Measurements from ENCODE around the gene DGKB. TPM values are rescaled to one million over a fixed set of nuclear protein-coding genes. Genes with fewer than 3 reads are reported as not detected.

The DGKB gene
- total and polyA plus RNA-seq, 2 of the 8 experiments (the other 6 are each of a cell fraction or from before 2014, with no cell fraction given), result 1.9 to 2.6 TPM

DNA sequence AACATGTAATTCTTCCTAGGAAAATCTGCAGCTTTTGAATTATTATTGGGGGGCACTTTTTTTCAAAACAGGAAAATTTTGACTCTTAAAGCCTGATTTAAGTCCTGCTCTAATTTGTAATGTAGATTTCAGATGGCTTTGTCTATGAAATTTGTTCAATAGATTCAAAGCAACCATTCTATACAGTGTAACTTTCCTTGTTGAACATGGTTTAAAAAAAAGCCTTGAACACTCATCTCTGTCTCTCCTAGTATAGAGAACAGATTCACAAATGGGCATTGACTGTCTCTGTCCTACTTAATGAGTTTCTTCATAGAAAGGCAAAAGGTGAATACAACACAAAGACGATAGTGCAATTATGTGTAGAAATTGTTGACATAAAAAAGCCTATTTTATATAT, 643.7 kb downstream of the DGKB start:
- Histone ChIP-seq H2BK5ac (ENCODE audit: low read depth, low read length) (no peak overlapping the region), H3K4me1 (replicated peaks in 1 of 4; ENCODE audit: control insufficient read depth in 3 of 4, insufficient read depth in 4 of 4, low read length in 3 of 4) (no peaks in the 10 kb centered on the region), H2BK15ac (ENCODE audit: low read length) (no peak overlapping the region), H3K4me2 (ENCODE audit: insufficient read depth in 1 of 2, low read depth in 2 of 2, low read length in 2 of 2) (no peak overlapping the region), H2BK120ac (replicated peaks; ENCODE audit: low read depth, low read length) (no peak overlapping the region), H4K8ac (ENCODE audit: extremely low read depth, insufficient read depth, low read length) (no peak overlapping the region), H3K23ac (ENCODE audit: insufficient read length) (no peak overlapping the region), H3K4ac (replicated peaks; ENCODE audit: insufficient read length, low read depth, low read length) (no peak overlapping the region), H2AFZ (ENCODE audit: low read length) (no peak overlapping the region), H2AK5ac (ENCODE audit: low read depth, low read length) (no peak overlapping the region), H3K18ac (ENCODE audit: extremely low read depth, low read length) (no peak overlapping the region), H3K56ac (replicated peaks; ENCODE audit: insufficient read length, low read depth, low read length) (no peak overlapping the region), H4K20me1 (replicated peaks in 1 of 2; ENCODE audit: control insufficient read depth in 1 of 2, insufficient read depth in 2 of 2, low read length in 2 of 2) (no peaks in the 10 kb centered on the region), H3K9ac (replicated peaks in 1 of 4; ENCODE audit: extremely low read depth in 1 of 4, low read depth in 3 of 4, low read length in 3 of 4) (no peak overlapping the region), H3K36me3 (ENCODE audit: control insufficient read depth in 2 of 4, insufficient read depth in 4 of 4, low read length in 3 of 4) (no peaks in the 10 kb centered on the region), H4K91ac (replicated peaks; ENCODE audit: insufficient read length, low read length) (no peak overlapping the region), H4K5ac (ENCODE audit: insufficient read length, low read depth, low read length) (no peak overlapping the region), H3K14ac (ENCODE audit: insufficient read length) (no peak overlapping the region), H2BK12ac (ENCODE audit: low read depth, low read length) (no peak overlapping the region), H3K9me3 (ENCODE audit: insufficient read depth in 2 of 2, low read depth in 1 of 2, low read length in 1 of 2) (no peaks in the 10 kb centered on the region), H3K23me2 (ENCODE audit: low read depth, low read length) (no peaks in the 10 kb centered on the region), H3K79me1 (ENCODE audit: low read depth, low read length) (no peaks in the 10 kb centered on the region), H3K79me2 (ENCODE audit: control insufficient read depth in 1 of 2, insufficient read depth in 2 of 2, low read length in 2 of 2) (no peaks in the 10 kb centered on the region), H2BK20ac (ENCODE audit: low read length) (no peak overlapping the region), H3K27me3 (replicated peaks in 1 of 4; ENCODE audit: control insufficient read depth in 3 of 4, extremely low read depth in 1 of 4, insufficient read depth in 3 of 4, low read length in 3 of 4) (no peaks in the 10 kb centered on the region), H3K27ac (ENCODE audit: low read depth, low read length) (no peak overlapping the region), H3K4me3 (ENCODE audit: extremely low read depth in 1 of 4, insufficient read depth in 2 of 4, low read depth in 3 of 4, low read length in 4 of 4) (no peak overlapping the region)
- DNase-seq (ENCODE audit: low read depth in 1 of 2, low spot score in 2 of 2), result no peak
- no peak for TF ChIP-seq HDAC6 (IDR thresholded peaks at IDR 0.05; ENCODE audit: low read depth, low read length)
- TF ChIP-seq FOSL1 (IDR thresholded peaks at IDR 0.05; ENCODE audit: insufficient read depth, low read depth, low read length), result no peak
- TF ChIP-seq SIX5 (IDR thresholded peaks at IDR 0.05; ENCODE audit: low read depth, low read length), result no peak
- no peak for TF ChIP-seq KDM1A (IDR thresholded peaks at IDR 0.05; ENCODE audit: borderline replicate concordance, low read length)
- no peak for TF ChIP-seq PHF8 (conservative IDR thresholded peaks at IDR 0.05; ENCODE audit: low read depth, low read length)
- TF ChIP-seq CHD2 (IDR thresholded peaks at IDR 0.05; ENCODE audit: low read length), result no peak
- TF ChIP-seq, protein P1, sequence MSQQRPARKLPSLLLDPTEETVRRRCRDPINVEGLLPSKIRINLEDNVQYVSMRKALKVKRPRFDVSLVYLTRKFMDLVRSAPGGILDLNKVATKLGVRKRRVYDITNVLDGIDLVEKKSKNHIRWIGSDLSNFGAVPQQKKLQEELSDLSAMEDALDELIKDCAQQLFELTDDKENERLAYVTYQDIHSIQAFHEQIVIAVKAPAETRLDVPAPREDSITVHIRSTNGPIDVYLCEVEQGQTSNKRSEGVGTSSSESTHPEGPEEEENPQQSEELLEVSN (IDR thresholded peaks at IDR 0.05), result no peak
- TF ChIP-seq, protein P2, sequence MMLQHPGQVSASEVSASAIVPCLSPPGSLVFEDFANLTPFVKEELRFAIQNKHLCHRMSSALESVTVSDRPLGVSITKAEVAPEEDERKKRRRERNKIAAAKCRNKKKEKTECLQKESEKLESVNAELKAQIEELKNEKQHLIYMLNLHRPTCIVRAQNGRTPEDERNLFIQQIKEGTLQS (IDR thresholded peaks at IDR 0.05; ENCODE audit: insufficient read depth, low read depth, low read length), result no peak
- TF ChIP-seq TAF1 (IDR thresholded peaks at IDR 0.05; ENCODE audit: low read depth, low read length), result no peak
- TF ChIP-seq EP300 (IDR thresholded peaks at IDR 0.05; ENCODE audit: borderline replicate concordance in 1 of 2, low read depth in 2 of 2, low read length in 2 of 2), result no peak
- no peak for TF ChIP-seq RFX5 (IDR thresholded peaks at IDR 0.05; ENCODE audit: borderline replicate concordance, low read depth, low read length)
- TF ChIP-seq POU5F1 (IDR thresholded peaks at IDR 0.05; ENCODE audit: low read depth, low read length), result no peak
- TF ChIP-seq EZH2 (IDR thresholded peaks at IDR 0.05; ENCODE audit: low read depth, low read length, severe bottlenecking), result no peak
- WGBS, 2 experiments (ENCODE audit: extremely low coverage in 1 of 2, insufficient coverage in 1 of 2, insufficient read length in 1 of 2, insufficient replicate concordance in 2 of 2, low coverage in 1 of 2, low lambda C conversion rate in 2 of 2, missing lambda C conversion rate in 1 of 2), result 85% methylated on average over 1 of the region's 1 CpG; no CpG with 5 or more reads in 1 of the 2 experiments
- ChIA-PET CTCF (ENCODE audit: partially characterized antibody) (interaction anchor here (0.9 kb wide), 1 partner anchor 11 kb away, joined by 3 read pairs; no protein-coding TSS in a partner anchor), POLR2A (ENCODE audit: partially characterized antibody) (no interaction called here)
- FAIRE-seq, result no peak

Data from H1 (cell line).